NB4 (cell line): ENCODE measurements around the gene NRP2.

Experiments used
- DNase-seq: peaks from one replicate; pipeline ENCODE4 v3.0.0; 2010; ENCODE audit warnings: low read depth
- H3K4me3 ChIP-seq: one replicate; pipeline ENCODE4 v1.5.1; 2011; ENCODE audit warnings: mild to moderate bottlenecking, low read depth, low read length, moderate library complexity
- CTCF ChIP-seq: IDR thresholded peaks from one replicate; pipeline ENCODE4 v1.5.1; 2012; ENCODE audit warnings: low read depth, low read length
- MAX ChIP-seq: IDR thresholded peaks from 2 replicates; pipeline ENCODE4 v1.6.1; 2011; ENCODE audit warnings: low read depth, low read length
- MYC ChIP-seq: IDR thresholded peaks from 2 replicates; pipeline ENCODE4 v1.6.1; 2011; ENCODE audit warnings: low read depth, low read length
- POLR2A ChIP-seq: IDR thresholded peaks from 2 replicates; pipeline ENCODE4 v1.6.1; 2011; ENCODE audit warnings: mild to moderate bottlenecking; ENCODE audit not compliant: insufficient read length; ENCODE audit errors: extremely low read depth

NRP2 gene

GRCh38 chr2:205694256-205694655 is 12.0 kb downstream of the NRP2 start:
- no peak for TF ChIP-seq MAX
- TF ChIP-seq MYC = no peak
- TF ChIP-seq POLR2A = no peak
- TF ChIP-seq CTCF = no peak
- H3K4me3 ChIP-seq = no peak overlapping the region
- DNase-seq = no peak

GRCh38 chr2:205695460-205695991 is 13.2 kb downstream of the NRP2 start:
- no peak for DNase-seq
- TF ChIP-seq MYC = no peak
- no peak for TF ChIP-seq CTCF
- no peak for TF ChIP-seq POLR2A
- TF ChIP-seq MAX = no peak
- no peak overlapping the region for H3K4me3 ChIP-seq

GRCh38 chr2:205696331-205696926 is 14.1 kb downstream of the NRP2 start:
- TF ChIP-seq POLR2A = no peak
- TF ChIP-seq MYC = no peak
- TF ChIP-seq CTCF = no peak
- H3K4me3 ChIP-seq = no peak overlapping the region
- DNase-seq = no peak

- DNase-seq = no peak
- H3K4me3 ChIP-seq = no peak overlapping the region
- TF ChIP-seq MAX = no peak
These were observed 14.7 kb downstream of the NRP2 start for GRCh38 chr2:205696927-205697441.

- TF ChIP-seq MYC (no peak), POLR2A (no peak), CTCF (no peak), MAX (no peak)
- no peak for DNase-seq
- H3K4me3 ChIP-seq = no peak overlapping the region
These were observed 16.3 kb downstream of the NRP2 start for GRCh38 chr2:205698286-205699268.
